ENCODE results near the gene C10orf90.

Gene C10orf90

DNA sequence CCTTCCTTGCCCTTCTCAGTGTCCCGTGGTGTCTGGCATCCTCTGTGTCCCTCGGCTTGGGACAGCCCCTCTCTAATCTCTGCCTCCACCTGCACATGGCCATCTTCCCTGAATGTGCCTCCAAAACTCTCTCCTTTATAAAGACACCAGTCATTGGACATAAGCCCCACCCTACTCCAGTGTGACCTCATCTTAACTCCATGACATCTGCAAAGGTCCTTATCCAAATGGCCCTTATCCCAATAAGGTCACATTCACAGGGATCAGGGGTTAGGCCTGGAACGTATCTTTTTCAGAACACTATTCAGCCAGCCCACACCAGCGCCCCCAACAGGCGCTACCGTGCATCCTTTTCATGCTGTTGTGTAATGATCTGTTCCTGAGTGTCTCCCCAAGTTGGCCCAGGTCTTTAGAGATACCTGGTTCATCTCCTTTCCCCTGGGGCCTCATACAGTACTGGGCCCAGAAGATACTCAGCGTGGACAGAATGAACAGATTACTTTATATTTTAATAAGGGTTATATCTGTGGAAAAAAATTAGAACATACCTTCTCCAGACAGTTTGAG, 149.7 kb downstream of the C10orf90 start:
- TF ChIP-seq, protein P1, sequence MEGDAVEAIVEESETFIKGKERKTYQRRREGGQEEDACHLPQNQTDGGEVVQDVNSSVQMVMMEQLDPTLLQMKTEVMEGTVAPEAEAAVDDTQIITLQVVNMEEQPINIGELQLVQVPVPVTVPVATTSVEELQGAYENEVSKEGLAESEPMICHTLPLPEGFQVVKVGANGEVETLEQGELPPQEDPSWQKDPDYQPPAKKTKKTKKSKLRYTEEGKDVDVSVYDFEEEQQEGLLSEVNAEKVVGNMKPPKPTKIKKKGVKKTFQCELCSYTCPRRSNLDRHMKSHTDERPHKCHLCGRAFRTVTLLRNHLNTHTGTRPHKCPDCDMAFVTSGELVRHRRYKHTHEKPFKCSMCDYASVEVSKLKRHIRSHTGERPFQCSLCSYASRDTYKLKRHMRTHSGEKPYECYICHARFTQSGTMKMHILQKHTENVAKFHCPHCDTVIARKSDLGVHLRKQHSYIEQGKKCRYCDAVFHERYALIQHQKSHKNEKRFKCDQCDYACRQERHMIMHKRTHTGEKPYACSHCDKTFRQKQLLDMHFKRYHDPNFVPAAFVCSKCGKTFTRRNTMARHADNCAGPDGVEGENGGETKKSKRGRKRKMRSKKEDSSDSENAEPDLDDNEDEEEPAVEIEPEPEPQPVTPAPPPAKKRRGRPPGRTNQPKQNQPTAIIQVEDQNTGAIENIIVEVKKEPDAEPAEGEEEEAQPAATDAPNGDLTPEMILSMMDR (IDR thresholded peaks at IDR 0.05; ENCODE audit: low read depth, low read length, missing control alignments): no peak
- no peak for DNase-seq (ENCODE audit: extremely low read depth, low read depth)
- H3K4me3 ChIP-seq (replicated peaks; ENCODE audit: low read depth, low read length): no peak overlapping the region

DNA sequence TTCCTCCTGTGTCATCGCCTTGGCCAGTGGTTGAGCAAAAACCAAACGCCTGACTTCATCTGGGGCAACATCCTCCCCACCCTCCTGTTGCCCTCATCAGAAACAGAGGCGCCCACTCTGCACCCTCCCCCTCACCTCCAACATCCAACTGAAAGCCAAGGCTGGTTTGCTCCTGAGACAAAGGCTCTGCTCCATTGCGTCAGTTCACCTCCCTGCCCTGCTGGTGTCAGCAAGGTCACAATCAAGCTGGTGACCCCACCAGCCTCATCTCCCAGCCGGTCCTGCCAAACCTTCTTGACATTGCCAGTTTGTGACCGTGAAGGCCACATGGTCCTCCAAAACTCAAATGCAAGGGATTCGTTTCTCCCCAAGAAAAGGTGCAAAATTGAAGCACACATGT, 150.5 kb downstream of the C10orf90 start:
- DNase-seq (ENCODE audit: extremely low read depth, low read depth): no peak
- no peak overlapping the region for H3K4me3 ChIP-seq (replicated peaks; ENCODE audit: low read depth, low read length)
- TF ChIP-seq, protein P1 (IDR thresholded peaks at IDR 0.05; ENCODE audit: low read depth, low read length, missing control alignments): no peak

DNA sequence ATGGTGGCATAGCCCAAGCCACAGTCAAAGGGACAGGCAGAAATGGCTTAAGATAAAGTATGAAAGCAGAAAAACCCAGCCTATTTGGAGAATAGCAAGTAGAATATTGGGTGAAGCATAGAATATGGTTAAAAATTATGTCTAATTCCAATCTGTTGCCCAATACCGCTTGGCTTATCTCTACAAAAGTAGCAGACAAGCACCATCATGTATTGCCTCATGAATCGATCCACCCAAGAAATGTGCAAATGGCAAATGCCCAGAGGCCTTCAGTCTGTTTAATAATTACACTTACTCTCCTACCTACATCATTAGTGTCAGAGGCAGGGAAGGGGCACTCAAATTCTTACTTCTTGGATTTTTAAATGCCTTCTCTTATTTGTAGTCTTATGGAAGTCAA, 151.3 kb downstream of the C10orf90 start:
- DNase-seq (ENCODE audit: extremely low read depth, low read depth): no peak
- TF ChIP-seq, protein P1 (IDR thresholded peaks at IDR 0.05; ENCODE audit: low read depth, low read length, missing control alignments): no peak
- H3K4me3 ChIP-seq (replicated peaks; ENCODE audit: low read depth, low read length): no peak overlapping the region

DNA sequence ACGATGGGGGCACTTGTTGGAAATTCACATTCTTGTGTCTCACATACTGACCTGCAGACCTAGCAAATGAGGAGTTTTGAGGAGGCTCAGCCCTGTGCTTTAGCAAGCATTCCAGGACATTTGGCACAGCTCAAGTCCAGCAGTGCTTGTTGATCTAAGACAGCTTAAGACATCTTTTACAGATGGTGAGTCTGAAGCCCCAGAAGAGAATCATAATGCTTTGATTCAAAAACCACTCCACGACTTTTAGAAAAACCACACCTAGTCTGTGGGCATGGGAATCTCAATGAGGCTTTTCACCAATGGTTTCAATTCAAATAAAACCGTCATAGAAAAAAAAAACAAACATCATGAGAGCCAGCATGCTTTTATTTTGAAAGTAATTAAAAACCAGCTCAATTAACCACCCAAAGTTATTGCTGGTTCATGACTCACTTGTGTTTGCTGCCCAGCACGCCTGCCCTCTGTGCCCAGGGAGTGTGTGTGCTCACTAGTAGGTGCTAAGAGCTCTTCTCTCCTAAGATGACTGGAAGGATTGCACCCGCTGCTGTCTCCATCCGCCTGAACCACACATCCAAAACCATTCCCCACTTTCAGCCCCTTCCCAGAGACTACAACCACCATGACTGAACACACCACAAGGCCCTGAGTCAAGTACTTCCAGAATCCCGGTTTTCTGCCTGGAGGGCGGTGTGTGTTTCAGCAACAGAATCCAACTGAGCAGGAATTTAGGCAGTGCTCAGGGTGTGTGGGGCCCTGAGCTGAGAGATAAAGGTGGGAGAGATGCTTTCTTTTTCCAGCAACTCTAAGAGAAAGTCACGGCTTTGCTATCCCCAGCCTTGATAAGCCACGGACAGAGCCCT, 152.0 kb downstream of the C10orf90 start:
- no peak for DNase-seq (ENCODE audit: extremely low read depth, low read depth)
- no peak overlapping the region for H3K4me3 ChIP-seq (replicated peaks; ENCODE audit: low read depth, low read length)
- TF ChIP-seq, protein P1 (IDR thresholded peaks at IDR 0.05; ENCODE audit: low read depth, low read length, missing control alignments): no peak

DNA sequence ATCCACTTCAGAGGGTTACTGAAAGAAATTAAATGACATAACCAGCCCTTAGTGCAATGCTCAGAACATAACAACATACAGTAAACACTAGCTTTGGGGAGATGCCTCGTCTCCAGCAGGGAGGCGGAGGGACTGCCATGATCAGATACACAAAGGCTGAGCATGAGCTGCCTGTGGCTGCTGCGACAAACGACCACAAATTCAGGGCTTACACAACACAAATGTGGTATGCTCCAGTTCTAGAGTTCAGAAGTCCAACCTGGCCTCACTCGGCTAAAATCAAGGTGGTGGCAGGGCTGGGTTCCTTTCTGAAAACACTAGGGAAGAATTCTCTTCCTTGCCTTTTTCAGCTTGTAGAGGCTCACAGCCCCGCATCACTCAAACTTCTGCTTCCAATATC, 154.0 kb downstream of the C10orf90 start:
- H3K4me3 ChIP-seq (replicated peaks; ENCODE audit: low read depth, low read length): no peak overlapping the region
- no peak for DNase-seq (ENCODE audit: extremely low read depth, low read depth)
- TF ChIP-seq, protein P1 (IDR thresholded peaks at IDR 0.05; ENCODE audit: low read depth, low read length, missing control alignments): no peak

DNA sequence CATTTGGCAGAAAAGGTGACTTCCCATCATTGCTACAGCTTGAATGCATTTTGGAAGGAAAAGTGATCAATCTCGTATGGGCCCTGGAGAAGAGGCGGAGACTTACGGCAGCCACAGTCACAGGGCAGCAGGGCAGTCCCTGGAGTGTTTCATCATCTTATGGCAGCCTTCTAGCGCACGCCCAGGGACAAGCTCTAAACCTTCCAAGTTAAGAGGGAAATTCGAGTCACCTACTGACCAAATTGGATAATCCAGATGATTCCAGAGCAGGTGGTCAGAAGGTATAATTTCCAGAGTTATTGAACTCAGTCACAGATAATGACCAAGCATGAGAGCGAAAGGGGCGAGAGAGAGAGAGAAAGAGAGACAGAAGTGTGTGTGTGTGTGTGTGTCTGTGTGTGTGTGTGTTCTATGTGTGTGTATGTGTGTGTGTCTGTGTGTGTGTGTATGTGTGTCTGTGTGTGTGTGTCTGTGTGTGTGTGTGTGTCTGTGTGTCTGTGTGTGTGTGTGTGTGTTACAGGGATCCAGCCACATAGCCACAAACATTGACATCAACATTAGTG, 158.5 kb downstream of the C10orf90 start:
- TF ChIP-seq, protein P1 (IDR thresholded peaks at IDR 0.05; ENCODE audit: low read depth, low read length, missing control alignments): no peak
- DNase-seq (ENCODE audit: extremely low read depth, low read depth): no peak
- no peak overlapping the region for H3K4me3 ChIP-seq (replicated peaks; ENCODE audit: low read depth, low read length)
